GM12878 (cell line): ENCODE results near the gene TOP1.

Experiments
- ATF2 ChIP-seq: IDR thresholded peaks from 2 replicates; pipeline ENCODE4 v1.6.1; 2012; ENCODE audit warnings: low read length, inconsistent platforms
- ATF7 ChIP-seq: fragments of 450-650 bp; IDR thresholded peaks from 2 replicates; pipeline ENCODE4 v1.6.1; 2016; ENCODE audit warnings: low read depth, mild to moderate bottlenecking
- CHD1 ChIP-seq: IDR thresholded peaks from 2 replicates; pipeline ENCODE4 v1.6.1; 2012; ENCODE audit warnings: low read depth, low read length, improper control_type of control experiment
- CTCF ChIP-seq, 3 experiments: IDR thresholded peaks in 2 of 3; conservative IDR thresholded peaks in 1 of 3; 2 replicates each; pipeline ENCODE4 v1.5.1; 2011; ENCODE audit warnings: low read depth in 3 of 3, low read length in 3 of 3, mild to moderate bottlenecking in 3 of 3, control low read depth in 2 of 3, moderate library complexity in 2 of 3, inconsistent platforms in 1 of 3, mixed read lengths in 1 of 3; ENCODE audit not compliant: control insufficient read depth in 2 of 3, insufficient read depth in 1 of 3; ENCODE audit errors: extremely low read depth in 1 of 3
- EZH2 ChIP-seq: IDR thresholded peaks from 2 replicates; pipeline ENCODE4 v1.6.1; 2012; ENCODE audit warnings: low read depth, mild to moderate bottlenecking, control low read depth, inconsistent platforms, low read length, borderline replicate concordance; ENCODE audit not compliant: control insufficient read depth
- MTA3 ChIP-seq: IDR thresholded peaks from 2 replicates; pipeline ENCODE4 v1.6.1; 2012; ENCODE audit warnings: low read length, inconsistent platforms, borderline replicate concordance
- NKRF ChIP-seq: fragments of 450-650 bp; conservative IDR thresholded peaks from 2 replicates; pipeline ENCODE4 v1.6.1; 2017; ENCODE audit warnings: mild to moderate bottlenecking, moderate library complexity
- POLR2A ChIP-seq: IDR thresholded peaks from 2 replicates; pipeline ENCODE4 v1.6.1; 2011; ENCODE audit warnings: low read depth, mild to moderate bottlenecking, low read length
- SREBF1 ChIP-seq: IDR thresholded peaks from 2 replicates; pipeline ENCODE4 v1.6.1; 2012; ENCODE audit warnings: mild to moderate bottlenecking, low read length
- TAF1 ChIP-seq: IDR thresholded peaks from 2 replicates; pipeline ENCODE4 v1.6.1; 2011; ENCODE audit warnings: mild to moderate bottlenecking, low read depth, low read length, borderline replicate concordance
- YY1 ChIP-seq: IDR thresholded peaks from 2 replicates; pipeline ENCODE4 v1.6.1; 2011; ENCODE audit warnings: low read depth, mild to moderate bottlenecking, low read length

GRCh38 chr20:41057999-41058673, 29.5 kb downstream of the TOP1 start:
- no peak for TF ChIP-seq EZH2
- no peak for TF ChIP-seq TAF1
- no peak for TF ChIP-seq CHD1
- no peak for TF ChIP-seq CTCF (IDR thresholded peaks at IDR 0.05 in 2 of 3, conservative IDR thresholded peaks at IDR 0.05 in 1 of 3; ENCODE audit: control insufficient read depth in 2 of 3, extremely low read depth in 1 of 3, insufficient read depth in 1 of 3, low read depth in 3 of 3, low read length in 3 of 3)
- TF ChIP-seq NKRF = no peak
- no peak for TF ChIP-seq MTA3
- no peak for TF ChIP-seq ATF7
- no peak for TF ChIP-seq POLR2A
- TF ChIP-seq YY1 = no peak
- TF ChIP-seq SREBF1 = no peak
- no peak for TF ChIP-seq ATF2
